MCF 10A (cell line): Measurements from ENCODE around the gene TRPV5. TPM values are rescaled to one million over a fixed set of nuclear protein-coding genes. Genes with fewer than 3 reads are reported as not detected.

Source experiments
- BruUV-seq: library from RNA; stranded (reverse); fragments of 400-500 nt; replicated peaks from 2 replicates; lab custom pipeline; 2021; lab: Mats Ljungman, UMichigan
- CTCF ChIA-PET: fragments of 300-600 bp; sonication (Branson Sonifier 250); formaldehyde crosslinking; extraction: SDS; loops from one replicate; lab custom pipeline; 2021; ENCODE audit warnings: antibody characterized with exemption, inconsistent platforms; lab: Yijun Ruan, JAX
- POLR2A ChIA-PET: fragments of 300-600, 350-650 bp; sonication (Branson Sonifier 250); formaldehyde crosslinking; extraction: SDS; loops from one replicate; lab custom pipeline; 2020; ENCODE audit warnings: antibody characterized with exemption, inconsistent platforms; lab: Yijun Ruan, JAX
- DNase-seq: peaks from one replicate; pipeline ENCODE4 v3.0.0-alpha.2; 2018; ENCODE audit not compliant: unreplicated experiment
- H3K27ac Mint-ChIP-seq: one replicate; pipeline ENCODE4 v1.8.0; 2022; ENCODE audit warnings: mild to moderate bottlenecking, low read depth, mixed read lengths; ENCODE audit not compliant: unreplicated experiment
- H3K27me3 Mint-ChIP-seq: one replicate; pipeline ENCODE4 v1.8.0; 2022; ENCODE audit warnings: mixed read lengths; ENCODE audit not compliant: insufficient read depth, unreplicated experiment
- H3K36me3 Mint-ChIP-seq: one replicate; pipeline ENCODE4 v1.8.0; 2022; ENCODE audit warnings: mild to moderate bottlenecking, moderate library complexity, mixed read lengths; ENCODE audit not compliant: insufficient read depth, unreplicated experiment
- H3K4me1 Mint-ChIP-seq: one replicate; pipeline ENCODE4 v1.8.0; 2022; ENCODE audit warnings: mixed read lengths; ENCODE audit not compliant: insufficient read depth, unreplicated experiment
- H3K4me3 Mint-ChIP-seq: one replicate; pipeline ENCODE4 v1.8.0; 2022; ENCODE audit warnings: mild to moderate bottlenecking, moderate library complexity, mixed read lengths; ENCODE audit not compliant: unreplicated experiment
- H3K9me3 Mint-ChIP-seq: one replicate; pipeline ENCODE4 v1.8.0; 2022; ENCODE audit warnings: mixed read lengths; ENCODE audit not compliant: unreplicated experiment
- intact Hi-C: fragments of 100-400 bp; cut with micrococcal nuclease; formaldehyde crosslinking; loops from 2 replicates; pipeline ENCODE4 v1.14.1; 2022
- total RNA-seq: library from RNA; stranded (reverse); gene quantifications from 2 replicates; pipeline ENCODE4 v1.2.3, GENCODE V29; 2022
- TF ChIP-seq, protein P1 (sequence below): fragments of 200-600 bp; IDR thresholded peaks from one replicate; pipeline ENCODE4 v1.8.0; 2022; ENCODE audit warnings: antibody characterized with exemption, mild to moderate bottlenecking; ENCODE audit not compliant: unreplicated experiment

Gene TRPV5
- total RNA-seq, 1 experiment from 2014 or later = not detected

DNA sequence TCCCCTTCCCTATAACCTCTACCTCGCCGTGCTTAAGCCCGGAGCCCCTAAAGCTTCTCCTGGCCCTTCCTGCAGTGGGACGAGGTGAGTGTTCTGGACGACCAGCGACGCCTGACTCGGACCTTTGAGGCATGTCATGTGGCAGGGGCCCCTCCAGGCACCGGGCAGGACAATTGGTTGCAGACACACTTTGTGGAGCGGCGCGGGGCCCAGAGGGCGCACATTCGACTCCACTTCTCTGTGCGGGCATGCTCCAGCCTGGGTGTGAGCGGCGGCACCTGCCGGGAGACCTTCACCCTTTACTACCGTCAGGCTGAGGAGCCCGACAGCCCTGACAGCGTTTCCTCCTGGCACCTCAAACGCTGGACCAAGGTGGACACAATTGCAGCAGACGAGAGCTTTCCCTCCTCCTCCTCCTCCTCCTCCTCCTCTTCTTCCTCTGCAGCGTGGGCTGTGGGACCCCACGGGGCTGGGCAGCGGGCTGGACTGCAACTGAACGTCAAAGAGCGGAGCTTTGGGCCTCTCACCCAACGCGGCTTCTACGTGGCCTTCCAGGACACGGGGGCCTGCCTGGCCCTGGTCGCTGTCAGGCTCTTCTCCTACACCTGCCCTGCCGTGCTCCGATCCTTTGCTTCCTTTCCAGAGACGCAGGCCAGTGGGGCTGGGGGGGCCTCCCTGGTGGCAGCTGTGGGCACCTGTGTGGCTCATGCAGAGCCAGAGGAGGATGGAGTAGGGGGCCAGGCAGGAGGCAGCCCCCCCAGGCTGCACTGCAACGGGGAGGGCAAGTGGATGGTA, 69.5 kb downstream of the TRPV5 start:
- H3K36me3 Mint-ChIP-seq = no peaks in the 10 kb centered on the region
- TF ChIP-seq, protein P1, sequence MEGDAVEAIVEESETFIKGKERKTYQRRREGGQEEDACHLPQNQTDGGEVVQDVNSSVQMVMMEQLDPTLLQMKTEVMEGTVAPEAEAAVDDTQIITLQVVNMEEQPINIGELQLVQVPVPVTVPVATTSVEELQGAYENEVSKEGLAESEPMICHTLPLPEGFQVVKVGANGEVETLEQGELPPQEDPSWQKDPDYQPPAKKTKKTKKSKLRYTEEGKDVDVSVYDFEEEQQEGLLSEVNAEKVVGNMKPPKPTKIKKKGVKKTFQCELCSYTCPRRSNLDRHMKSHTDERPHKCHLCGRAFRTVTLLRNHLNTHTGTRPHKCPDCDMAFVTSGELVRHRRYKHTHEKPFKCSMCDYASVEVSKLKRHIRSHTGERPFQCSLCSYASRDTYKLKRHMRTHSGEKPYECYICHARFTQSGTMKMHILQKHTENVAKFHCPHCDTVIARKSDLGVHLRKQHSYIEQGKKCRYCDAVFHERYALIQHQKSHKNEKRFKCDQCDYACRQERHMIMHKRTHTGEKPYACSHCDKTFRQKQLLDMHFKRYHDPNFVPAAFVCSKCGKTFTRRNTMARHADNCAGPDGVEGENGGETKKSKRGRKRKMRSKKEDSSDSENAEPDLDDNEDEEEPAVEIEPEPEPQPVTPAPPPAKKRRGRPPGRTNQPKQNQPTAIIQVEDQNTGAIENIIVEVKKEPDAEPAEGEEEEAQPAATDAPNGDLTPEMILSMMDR = no peak
- no peak overlapping the region for H3K4me3 Mint-ChIP-seq
- peaks cover 12% of the 10 kb centered on the region for H3K4me1 Mint-ChIP-seq
- ChIA-PET CTCF (interaction anchor here (1.1 to 7.8 kb wide), 6 partner anchors 9 to 351 kb away, joined by 4 to 86 read pairs (median 23); partner anchors contain the start of gene EPHB6), POLR2A (no interaction called here)
- H3K27me3 Mint-ChIP-seq = peaks cover 30% of the 10 kb centered on the region
- no peak overlapping the region for H3K27ac Mint-ChIP-seq
- BruUV-seq = no TSS peak
- H3K9me3 Mint-ChIP-seq = no peaks in the 10 kb centered on the region
- no peak for DNase-seq
- intact Hi-C loops = no loop called here

DNA sequence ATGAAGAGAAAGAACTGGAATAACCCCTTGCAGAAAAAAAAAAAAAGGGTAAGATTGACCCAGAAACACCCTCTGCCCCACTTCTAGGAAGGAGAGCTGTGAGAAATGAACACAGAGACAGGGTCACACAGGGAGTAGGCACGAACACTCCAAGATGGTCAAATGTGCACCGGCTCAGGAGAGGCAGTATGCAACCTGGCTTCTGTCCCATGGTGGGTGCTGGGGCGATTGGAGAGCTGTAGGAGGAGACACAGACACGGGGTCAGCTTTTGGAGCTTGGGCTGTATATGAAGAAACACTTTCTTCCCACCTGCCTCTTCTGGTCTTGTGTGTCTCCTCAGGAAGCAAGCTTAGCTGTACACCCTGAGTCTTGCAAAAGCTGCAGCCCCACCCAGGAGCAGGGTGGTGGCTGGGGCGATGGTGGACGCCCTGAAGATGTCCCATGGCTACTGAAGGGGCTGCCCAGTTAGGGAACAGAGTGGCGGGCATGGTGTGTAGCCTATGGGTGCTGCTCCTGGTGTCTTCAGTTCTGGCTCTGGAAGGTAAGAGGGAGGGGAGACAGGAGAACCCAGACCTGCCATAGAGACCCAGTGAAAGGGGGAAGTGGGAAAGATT, 70.7 kb downstream of the TRPV5 start:
- intact Hi-C loops = no loop called here
- DNase-seq = no peak
- no peak overlapping the region for H3K27ac Mint-ChIP-seq
- H3K27me3 Mint-ChIP-seq = peaks cover 30% of the 10 kb centered on the region
- H3K9me3 Mint-ChIP-seq = no peaks in the 10 kb centered on the region
- H3K4me1 Mint-ChIP-seq = peaks cover 12% of the 10 kb centered on the region
- CTCF ChIA-PET = interaction anchor here (0.7 to 7.8 kb wide), 9 partner anchors 9 to 990 kb away, joined by 3 to 86 read pairs (median 5); no protein-coding TSS in a partner anchor
- no TSS peak for BruUV-seq
- no peak overlapping the region for H3K4me3 Mint-ChIP-seq
- TF ChIP-seq, protein P1 = no peak
- POLR2A ChIA-PET = no interaction called here
- H3K36me3 Mint-ChIP-seq = no peaks in the 10 kb centered on the region

DNA sequence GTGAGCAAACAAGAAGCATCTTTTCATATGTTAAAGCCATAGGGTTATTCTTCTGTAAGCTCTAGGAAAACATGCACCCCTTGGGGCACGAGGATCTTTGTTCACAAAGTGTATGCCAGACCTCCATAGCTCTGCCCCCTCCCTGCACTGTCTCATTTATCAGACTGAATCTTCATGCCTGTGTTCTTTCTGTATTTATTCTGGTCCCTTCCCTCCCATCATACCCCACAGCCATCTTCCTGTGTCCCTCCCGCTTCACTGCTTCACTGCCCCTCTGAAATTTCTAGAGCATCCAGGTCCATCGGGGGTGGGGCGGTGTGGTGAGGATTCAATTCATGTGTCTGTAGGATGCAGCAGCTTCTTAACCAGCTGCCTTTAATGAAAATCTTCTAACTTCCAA, 71.2 kb downstream of the TRPV5 start:
- no peak overlapping the region for H3K27ac Mint-ChIP-seq
- ChIA-PET CTCF (interaction anchor here (0.6 to 7.8 kb wide), 9 partner anchors 8 to 991 kb away, joined by 3 to 86 read pairs (median 5); no protein-coding TSS in a partner anchor), POLR2A (no interaction called here)
- H3K4me3 Mint-ChIP-seq = no peak overlapping the region
- peaks cover 30% of the 10 kb centered on the region for H3K27me3 Mint-ChIP-seq
- intact Hi-C loops = no loop called here
- H3K36me3 Mint-ChIP-seq = no peaks in the 10 kb centered on the region
- no peak for DNase-seq
- no peaks in the 10 kb centered on the region for H3K9me3 Mint-ChIP-seq
- H3K4me1 Mint-ChIP-seq = peaks cover 12% of the 10 kb centered on the region
- TF ChIP-seq, protein P1 = no peak
- no TSS peak for BruUV-seq

DNA sequence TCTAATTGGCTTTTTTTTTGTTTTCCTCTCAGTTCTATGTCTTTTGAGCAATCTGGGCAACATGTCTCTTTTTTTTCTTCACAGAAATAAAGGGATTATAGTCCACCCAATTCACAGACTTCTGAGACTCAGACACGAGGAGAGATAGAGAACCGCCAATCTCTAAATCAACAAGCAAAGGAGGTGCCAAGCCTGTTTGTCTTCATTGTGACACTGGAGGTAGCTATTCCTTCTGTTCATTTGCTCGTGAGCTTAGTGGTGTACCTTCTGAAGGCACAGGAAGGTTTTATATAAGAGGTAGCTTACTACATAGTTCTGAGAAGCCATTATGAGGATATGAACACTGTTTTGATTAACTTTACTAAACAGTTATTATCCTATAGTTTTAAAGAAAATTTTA, 72.6 kb downstream of the TRPV5 start:
- ChIA-PET POLR2A (no interaction called here), CTCF (interaction anchor here (0.7 to 7.8 kb wide), 3 partner anchors 12 to 48 kb away, joined by 4 to 86 read pairs (median 16); no protein-coding TSS in a partner anchor)
- Mint-ChIP-seq H3K4me1 (peaks cover 21% of the 10 kb centered on the region), H3K27me3 (peaks cover 44% of the 10 kb centered on the region), H3K9me3 (no peaks in the 10 kb centered on the region), H3K4me3 (no peak overlapping the region), H3K27ac (no peak overlapping the region), H3K36me3 (no peaks in the 10 kb centered on the region)
- TF ChIP-seq, protein P1 = no peak
- intact Hi-C loops = no loop called here
- DNase-seq = no peak
- no TSS peak for BruUV-seq
